GM12891 (cell line): ENCODE results near the gene MLXIPL.

ENCODE experiments used
- POLR2A ChIP-seq: IDR thresholded peaks from 2 replicates; pipeline ENCODE4 v1.6.1; 2011; ENCODE audit warnings: low read depth, low read length, control low read depth
- POU2F2 ChIP-seq: IDR thresholded peaks from 2 replicates; pipeline ENCODE4 v1.6.1; 2011; ENCODE audit warnings: low read depth, mild to moderate bottlenecking, control low read depth, low read length, moderate library complexity
- TAF1 ChIP-seq: IDR thresholded peaks from 2 replicates; pipeline ENCODE4 v1.6.1; 2011; ENCODE audit warnings: low read depth, low read length, control low read depth

GRCh38 chr7:73618538-73618937, 5.8 kb downstream of the MLXIPL start:
- TF ChIP-seq POU2F2 (no peak), POLR2A (no peak), TAF1 (no peak)
